CD4-positive, alpha-beta memory T cell (primary cell): Measurements from ENCODE around the gene VPS45. TPM values are rescaled to one million over a fixed set of nuclear protein-coding genes. Genes with fewer than 3 reads are reported as not detected.

ENCODE experiments used
- polyA plus RNA-seq, 2 donors: library from polyadenylated mRNA; unstranded; fragments of 300-500 nt; fragmentation: Illumina TruSeq; gene quantifications; one replicate each; pipeline ENCODE4 v1.2.3, GENCODE V29; 2021
- total RNA-seq, 2 experiments: library from RNA; stranded (reverse); gene quantifications; one replicate each; pipeline ENCODE4 v1.2.3, GENCODE V29; 2021

Gene VPS45
- total and polyA plus RNA-seq, 4 experiments from 2014 or later = 25.1 to 38.5 (median 34.4) TPM

Other genes with a start within 250 kb of the VPS45 start
- 10 to 100 TPM; 25.2 TPM for gene BOLA1, start 168.2 kb upstream of the VPS45 start, total RNA-seq
- gene BOLA1, start 168.2 kb upstream of the VPS45 start, polyA plus RNA-seq = 10 to 100 TPM; 25.2 to 31.4 TPM
- 1 to 10 TPM; 4.3 to 5.0 TPM for gene SV2A, start 149.9 kb upstream of the VPS45 start, total RNA-seq
- 1 to 10 TPM; 2.8 to 2.9 TPM for gene SV2A, start 149.9 kb upstream of the VPS45 start, polyA plus RNA-seq
- 10 to 100 TPM; 47.7 to 48.8 TPM for gene SF3B4, start 140.0 kb upstream of the VPS45 start, total RNA-seq
- 100 to 1,000 TPM in 1 of 2 donors, 10 to 100 TPM in 1; 82.2 to 112 TPM for gene SF3B4, start 140.0 kb upstream of the VPS45 start, polyA plus RNA-seq
- 1 to 10 TPM; 1.3 to 2.1 TPM for gene MTMR11, start 130.9 kb upstream of the VPS45 start, total RNA-seq
- under 1 TPM in 1 of 2 donors, not detected in 1; 0.28 TPM for gene MTMR11, start 130.9 kb upstream of the VPS45 start, polyA plus RNA-seq
- gene OTUD7B, start 57.0 kb upstream of the VPS45 start, total RNA-seq = 10 to 100 TPM; 15.3 to 17.6 TPM
- 1 to 10 TPM in 1 of 2 donors, under 1 TPM in 1; 0.27 to 2.8 TPM for gene OTUD7B, start 57.0 kb upstream of the VPS45 start, polyA plus RNA-seq
- gene PLEKHO1, start 82.1 kb downstream of the VPS45 start, total RNA-seq = 100 to 1,000 TPM; 154 TPM
- gene PLEKHO1, start 82.1 kb downstream of the VPS45 start, polyA plus RNA-seq = 10 to 100 TPM; 40.5 to 43.5 TPM
- gene ANP32E, start 168.3 kb downstream of the VPS45 start, total RNA-seq = 10 to 100 TPM; 53.4 to 57.9 TPM
- gene ANP32E, start 168.3 kb downstream of the VPS45 start, polyA plus RNA-seq = 10 to 100 TPM; 65.6 to 66.5 TPM
- gene CA14, start 190.0 kb downstream of the VPS45 start, total RNA-seq = not detected
- under 1 TPM in 1 of 2 donors, not detected in 1; 0.40 TPM for gene CA14, start 190.0 kb downstream of the VPS45 start, polyA plus RNA-seq
- 100 to 1,000 TPM; 118 to 120 TPM for gene APH1A, start 201.2 kb downstream of the VPS45 start, total RNA-seq
- 10 to 100 TPM; 45.1 to 72.0 TPM for gene APH1A, start 201.2 kb downstream of the VPS45 start, polyA plus RNA-seq
- gene C1orf54, start 205.0 kb downstream of the VPS45 start, total RNA-seq = 1 to 10 TPM; 2.5 to 3.4 TPM
- 1 to 10 TPM; 5.3 to 7.4 TPM for gene C1orf54, start 205.0 kb downstream of the VPS45 start, polyA plus RNA-seq
- gene CIART, start 214.8 kb downstream of the VPS45 start, total RNA-seq = under 1 TPM; 0.67 to 0.94 TPM
- gene CIART, start 214.8 kb downstream of the VPS45 start, polyA plus RNA-seq = 1 to 10 TPM in 1 of 2 donors, under 1 TPM in 1; 0.36 to 2.6 TPM
- 10 to 100 TPM; 62.9 to 68.7 TPM for gene MRPS21, start 226.1 kb downstream of the VPS45 start, total RNA-seq
- gene MRPS21, start 226.1 kb downstream of the VPS45 start, polyA plus RNA-seq = 10 to 100 TPM; 68.2 to 89.4 TPM